ENCODE data around the gene NREP.

DNA sequence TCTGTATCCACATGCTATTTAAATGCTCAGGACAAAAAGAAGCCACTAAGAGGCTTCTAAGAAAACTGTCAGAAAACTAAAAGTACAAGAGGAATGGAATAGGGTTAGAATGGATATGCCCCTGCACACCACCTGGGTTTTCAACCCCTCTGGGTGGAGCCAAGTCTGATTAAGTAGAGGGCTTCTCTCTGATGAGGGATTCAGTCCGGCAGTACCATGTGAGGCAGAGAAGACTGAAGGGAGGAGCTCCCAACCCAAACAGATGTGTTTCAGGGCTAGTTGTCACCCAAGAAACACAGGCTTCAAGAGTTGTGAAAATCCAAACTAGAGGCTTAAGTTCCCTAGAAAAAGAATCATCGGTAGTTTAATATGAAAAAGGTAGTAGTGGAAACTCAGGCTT is 12.5 kb downstream of the NREP start:
- TF ChIP-seq POLR2AphosphoS5 (IDR thresholded peaks at IDR 0.05; ENCODE audit: borderline replicate concordance, low read depth, low read length), result no peak
- TF ChIP-seq EZH2 (IDR thresholded peaks at IDR 0.05), result no peak
- TF ChIP-seq FOXP2 (optimal IDR thresholded peaks at IDR 0.05; ENCODE audit: control extremely low read depth, extremely low read length, insufficient read depth), result no peak

All from SK-N-MC (cell line).